K562 (cell line): ENCODE measurements around the gene MYH11. TPM values are rescaled to one million over a fixed set of nuclear protein-coding genes. Genes with fewer than 3 reads are reported as not detected.
A peak's percentile ranks its signal among the peaks of the same experiment; 100 is the strongest.

ENCODE experiments used
- ATAC-seq: fragments of 200-7000 bp; cut with Tn5 transposase; 3 replicates; pipeline ENCODE4 v1.9.1; 2020; ENCODE audit warnings: moderate library complexity
- BruUV-seq: library from RNA; stranded (reverse); fragments of 400-500 nt; replicated peaks from 2 replicates; lab custom pipeline; 2021; lab: Mats Ljungman, UMichigan
- CTCF ChIA-PET: fragments of 300-600 bp; formaldehyde crosslinking; extraction: SDS; loops from one replicate; lab custom pipeline; 2021; ENCODE audit warnings: low intra/inter-chr PET ratio; lab: Yijun Ruan, JAX
- POLR2A ChIA-PET: fragments of 300-600, 350-650 bp; sonication (Branson Sonifier 250); formaldehyde crosslinking; extraction: SDS; loops from one replicate; lab custom pipeline; 2021; ENCODE audit warnings: antibody characterized with exemption, inconsistent platforms; lab: Yijun Ruan, JAX
- DNase-seq, 4 experiments: peaks; one replicate each; pipeline versions ENCODE4 v3.0.0 to v3.0.0-alpha.2; 2011 to 2018; ENCODE audit warnings: low spot score in 3 of 4, mixed read lengths in 3 of 4; ENCODE audit errors: extremely low read depth in 1 of 4
- FAIRE-seq: peaks from 2 replicates; lab custom pipeline; 2011; peaks lifted over from hg19 to GRCh38; lab: Jason Lieb, UNC
- H2AFZ ChIP-seq: 2 replicates; pipeline ENCODE4 v1.6.0; 2011; ENCODE audit warnings: low read depth, low read length, control low read depth, inconsistent platforms
- H3K27ac ChIP-seq: fragments of 200-600 bp; 3 replicates; pipeline ENCODE4 v1.8.0; 2011; ENCODE audit warnings: low read depth, mild to moderate bottlenecking, control low read depth, inconsistent platforms, low read length, moderate library complexity, mixed read lengths; ENCODE audit errors: extremely low read depth
- H3K27me3 ChIP-seq, 2 experiments: fragments of 300-600 bp in 1 of 2; 2 replicates in 1 of 2; 3 replicates in 1 of 2; pipeline versions ENCODE4 v1.6.0 to v1.8.0; 2011; ENCODE audit warnings: inconsistent platforms in 2 of 2, low read length in 2 of 2, mild to moderate bottlenecking in 1 of 2, mixed read lengths in 1 of 2, moderate library complexity in 1 of 2; ENCODE audit not compliant: control insufficient read depth in 2 of 2, insufficient read depth in 2 of 2
- H3K36me3 ChIP-seq: fragments of 300-600 bp; 3 replicates; pipeline ENCODE4 v1.8.0; 2011; ENCODE audit warnings: mild to moderate bottlenecking, low read length, inconsistent platforms; ENCODE audit not compliant: control insufficient read depth, insufficient read depth
- H3K4me1 ChIP-seq, 2 experiments: fragments of 200-600 bp in 1 of 2; replicated peaks in 1 of 2; 2 replicates in 1 of 2; 3 replicates in 1 of 2; pipeline versions ENCODE4 v1.5.1 to v1.8.0; 2011; ENCODE audit warnings: inconsistent platforms in 2 of 2, low read length in 2 of 2, mild to moderate bottlenecking in 1 of 2, mixed read lengths in 1 of 2, moderate library complexity in 1 of 2; ENCODE audit not compliant: control insufficient read depth in 2 of 2, insufficient read depth in 2 of 2
- H3K4me2 ChIP-seq: 2 replicates; pipeline ENCODE4 v1.6.1; 2011; ENCODE audit warnings: low read length, control low read depth, inconsistent platforms, mixed read lengths; ENCODE audit not compliant: insufficient read depth
- H3K4me3 ChIP-seq: fragments of 200-600 bp; sonication (generic), shearing (Covaris generic); 2 replicates; pipeline ENCODE4 v1.5.1; 2016; ENCODE audit warnings: control low read depth, inconsistent platforms
- H3K79me2 ChIP-seq: fragments of 200-600 bp; 3 replicates; pipeline ENCODE4 v1.8.0; 2011; ENCODE audit warnings: low read length, inconsistent platforms; ENCODE audit not compliant: control insufficient read depth, insufficient read depth
- H3K9ac ChIP-seq, 2 experiments: 2 replicates each; pipeline versions ENCODE4 v1.6.0 to v1.6.1; 2011; ENCODE audit warnings: low read depth in 2 of 2, low read length in 2 of 2, control low read depth in 1 of 2, inconsistent platforms in 1 of 2, mild to moderate bottlenecking in 1 of 2, mixed read lengths in 1 of 2; ENCODE audit not compliant: insufficient read depth in 1 of 2
- H3K9me1 ChIP-seq: one replicate; pipeline ENCODE4 v1.6.0; 2011; ENCODE audit warnings: inconsistent platforms, mild to moderate bottlenecking, low read length, moderate library complexity; ENCODE audit not compliant: control insufficient read depth, insufficient read depth
- H3K9me3 ChIP-seq: replicated peaks from 2 replicates; pipeline ENCODE4 v1.5.1; 2011; ENCODE audit warnings: low read depth, low read length, inconsistent platforms; ENCODE audit not compliant: control insufficient read depth, insufficient read depth
- H4K20me1 ChIP-seq: replicated peaks from 2 replicates; pipeline ENCODE4 v1.6.1; 2011; ENCODE audit warnings: low read length, inconsistent platforms, mixed read lengths; ENCODE audit not compliant: control insufficient read depth, insufficient read depth
- EP300 ChIP-seq: IDR thresholded peaks from 2 replicates; pipeline ENCODE4 v1.6.1; 2012; ENCODE audit warnings: low read length, improper control_type of control experiment
- ILF3 ChIP-seq: fragments of 450-650 bp; IDR thresholded peaks from 2 replicates; pipeline ENCODE4 v1.6.1; 2018; ENCODE audit warnings: antibody characterized with exemption, mild to moderate bottlenecking, moderate library complexity, borderline replicate concordance
- NR2C1 ChIP-seq, 2 experiments: fragments of 450-650 bp; IDR thresholded peaks; 2 replicates each; pipeline ENCODE4 v1.6.1; 2017; ENCODE audit warnings: mild to moderate bottlenecking in 2 of 2, antibody characterized with exemption in 1 of 2, inconsistent platforms in 1 of 2, missing compliant biosample characterization in 1 of 2, missing genetic modification characterization in 1 of 2
- POLR2AphosphoS2 ChIP-seq: IDR thresholded peaks from 2 replicates; pipeline ENCODE4 v1.6.1; 2012; ENCODE audit warnings: low read length, improper control_type of control experiment
- TRIM25 ChIP-seq: fragments of 450-650 bp; IDR thresholded peaks from 2 replicates; pipeline ENCODE4 v1.7.0; 2016; ENCODE audit warnings: borderline replicate concordance
- ZBTB17 ChIP-seq: fragments of 450-650 bp; formaldehyde crosslinking; IDR thresholded peaks from 2 replicates; pipeline ENCODE4 v1.4.0; 2020; ENCODE audit warnings: mild to moderate bottlenecking
- WGBS: fragments of 100-300 bp; shearing (Covaris generic); methylation state at CpG from one replicate; pipeline ENCODE4 v1.1.6; 2016; ENCODE audit warnings: low coverage, mixed read lengths; ENCODE audit not compliant: insufficient coverage; ENCODE audit errors: missing lambda C conversion rate; 5-methylcytosine and 5-hydroxymethylcytosine counted together
- in situ Hi-C: fragments of 300-500 bp; cut with MboI; formaldehyde crosslinking; loops from 4 replicates; pipeline ENCODE4 v1.15.0; 2018; ENCODE audit warnings: inconsistent platforms, mixed read lengths
- intact Hi-C: fragments of 100-400 bp; cut with micrococcal nuclease; formaldehyde crosslinking; loops from 2 replicates; pipeline ENCODE4 v1.14.2; 2022
- polyA plus RNA-seq, 8 experiments: library from polyadenylated mRNA; depleted of rRNA in 4 of 8; stranded (reverse) in 5 of 8; unstranded in 3 of 8; fragments of >200 nt; fragmentation: Nextera tagmentation in 2 of 8; fragmentation: Illumina TruSeq in 1 of 8; extraction: Ambion mirVana in 2 of 8; extraction: Trizol in 1 of 8; gene quantifications; 2 replicates each; pipeline versions ENCODE4 v1.2.1 to v1.2.3, GENCODE V29; 2011 to 2014; ENCODE audit warnings: inconsistent platforms in 1 of 8, missing spikeins in 1 of 8
- total RNA-seq, 7 experiments: library from RNA; depleted of rRNA in 6 of 7; stranded (reverse); fragments of >200 nt in 6 of 7; fragmentation: Illumina TruSeq in 2 of 7; extraction: Trizol in 2 of 7; gene quantifications; 2 replicates each; pipeline versions ENCODE4 v1.2.1 to v1.2.3, GENCODE V29; 2011 to 2021; ENCODE audit warnings: low replicate concordance in 1 of 7

MYH11 gene
- total and polyA plus RNA-seq, 9 of the 15 experiments (the other 6 are each of a cell fraction or from before 2014, with no cell fraction given), result 0.05 to 0.47 (median 0.08) TPM; not detected in 5

DNA sequence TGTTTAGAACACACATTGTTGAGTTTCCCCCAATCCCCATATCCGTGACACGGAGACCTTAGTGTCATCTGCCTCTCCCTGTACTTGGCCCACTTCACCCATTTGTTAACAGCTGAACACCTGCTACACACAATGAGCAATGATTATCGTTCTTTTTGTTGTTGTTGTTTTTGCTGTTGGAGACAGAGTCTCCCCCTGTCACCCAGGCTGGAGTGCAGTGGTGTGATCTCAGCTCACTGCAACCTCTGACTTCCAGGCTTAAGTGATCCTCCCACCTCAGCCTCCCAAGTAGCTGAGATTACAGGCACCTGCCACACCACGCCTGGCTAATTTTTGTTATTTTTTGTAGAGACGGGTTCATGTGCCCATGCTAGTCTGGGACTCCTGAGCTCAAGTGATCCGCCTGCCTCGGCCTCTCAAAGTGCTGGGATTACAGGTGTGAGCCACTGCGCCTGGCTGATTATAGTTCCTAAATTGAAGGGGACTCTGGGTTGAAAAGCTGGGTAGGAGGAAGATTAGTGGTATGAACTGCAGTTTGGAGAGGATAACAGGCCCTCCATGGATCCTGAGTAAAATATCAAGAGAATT is 185.2 kb downstream of the MYH11 start (continued):
- no peak for TF ChIP-seq TRIM25
- TF ChIP-seq POLR2AphosphoS2, result no peak
- TF ChIP-seq EP300, result no peak
- no peak for TF ChIP-seq ZBTB17 (CRISPR knock-in tag)
- TF ChIP-seq ILF3, result no peak

- in situ Hi-C loops (no loop called here), intact Hi-C loops (no loop called here)
- H3K27ac ChIP-seq, result no peak overlapping the region
- no peak for TF ChIP-seq NR2C1 (IDR thresholded peaks at IDR 0.05)
- TF ChIP-seq NR2C1 (tag; IDR thresholded peaks at IDR 0.05), result no peak
- FAIRE-seq (no peak), ATAC-seq (no peak), DNase-seq (no peak)
- no peaks in the 10 kb centered on the region for H3K9me1 ChIP-seq
- no peak overlapping the region for H3K4me2 ChIP-seq
- H4K20me1 ChIP-seq, result no peaks in the 10 kb centered on the region
- H3K9me3 ChIP-seq, result no peaks in the 10 kb centered on the region
- no peaks in the 10 kb centered on the region for H3K4me1 ChIP-seq
- ChIA-PET POLR2A (interaction anchor here (0.7 to 0.8 kb wide), 2 partner anchors 8 to 26 kb away, joined by 3 to 4 read pairs; no protein-coding TSS in a partner anchor), CTCF (no interaction called here)
- H3K9ac ChIP-seq, result 0 out of 4 replicates have a peak overlapping the region, but pooled peaks of 1 of the 2 experiments have one; percentile 17
- 92% methylated on average over 16 of the region's 18 CpGs for WGBS
- peaks cover 13% of the 10 kb centered on the region for H3K79me2 ChIP-seq
- H2AFZ ChIP-seq, result no peak overlapping the region
- no TSS peak for BruUV-seq
- H3K27me3 ChIP-seq, result no peaks in the 10 kb centered on the region
- H3K4me3 ChIP-seq, result no peak overlapping the region
- H3K36me3 ChIP-seq, result peaks cover 58% of the 10 kb centered on the region
These were observed 189.6 kb downstream of the MYH11 start for GRCh38 chr16:15667091-15667742.
